HCT116 (cell line): ENCODE measurements around the gene CBR1. TPM values are rescaled to one million over a fixed set of nuclear protein-coding genes. Genes with fewer than 3 reads are reported as not detected.

Experiments used
- ATAC-seq: fragments of 200-7000 bp; cut with Tn5 transposase; 2 replicates; pipeline ENCODE4 v1.9.1; 2020; ENCODE audit warnings: mild to moderate bottlenecking, moderate library complexity
- BruUV-seq: library from RNA; stranded (reverse); fragments of 400-500 nt; replicated peaks from 2 replicates; lab custom pipeline; 2021; lab: Mats Ljungman, UMichigan
- CTCF ChIA-PET: fragments of 300-600 bp; sonication (Branson Sonifier 250); formaldehyde crosslinking; loops from one replicate; lab custom pipeline; 2021; ENCODE audit warnings: antibody characterized with exemption; lab: Charles Lee
- POLR2A ChIA-PET: fragments of 300-600, 350-600 bp; sonication (Branson Sonifier 250); formaldehyde crosslinking; loops from one replicate; lab custom pipeline; 2021; ENCODE audit warnings: antibody characterized with exemption; lab: Charles Lee
- RAD21 ChIA-PET, 2 experiments: fragments of 300-600 bp; sonication (Branson Sonifier 250); formaldehyde crosslinking; loops; one replicate each; lab custom pipeline; 2023; ENCODE audit warnings: low total read pairs in 2 of 2; ENCODE audit not compliant: uncharacterized antibody in 2 of 2, unreplicated experiment in 2 of 2, low non-redundant PET in 1 of 2; lab: Charles Lee
- DNase-seq: peaks from one replicate; pipeline ENCODE4 v3.0.0-alpha.2; 2010; ENCODE audit warnings: low read depth, low spot score
- H2AFZ ChIP-seq: fragments of 200-600 bp; shearing (Covaris generic), sonication (generic); 2 replicates; pipeline ENCODE4 v1.6.1; 2017; ENCODE audit warnings: low read depth, mixed run types, mixed read lengths, antibody characterized with exemption, low read length; ENCODE audit not compliant: poor library complexity, severe bottlenecking
- H3K27ac ChIP-seq: 2 replicates; pipeline ENCODE4 v1.5.1; 2012; ENCODE audit warnings: low read depth, low read length
- H3K27me3 ChIP-seq: fragments of 200-600 bp; sonication (generic); 2 replicates; pipeline ENCODE4 v1.6.1; 2016; ENCODE audit warnings: mixed run types, low read length, mixed read lengths; ENCODE audit not compliant: insufficient read depth
- H3K36me3 ChIP-seq, 2 experiments: fragments of 200-500 bp in 1 of 2; fragments of 200-600 bp in 1 of 2; sonication (Bioruptor generic) in 1 of 2; sonication (generic) in 1 of 2; 2 replicates each; pipeline versions ENCODE4 v1.5.1 to v1.6.1; 2014 to 2016; ENCODE audit warnings: low read length in 2 of 2, inconsistent platforms in 1 of 2, mixed read lengths in 1 of 2, mixed run types in 1 of 2; ENCODE audit not compliant: insufficient read depth in 2 of 2, control insufficient read depth in 1 of 2
- H3K4me1 ChIP-seq, 2 experiments: fragments of 200-600 bp in 1 of 2; sonication (generic) in 1 of 2; 2 replicates each; pipeline versions ENCODE4 v1.5.1 to v1.6.1; 2012 to 2017; ENCODE audit warnings: low read length in 2 of 2, inconsistent platforms in 1 of 2, mild to moderate bottlenecking in 1 of 2, mixed read lengths in 1 of 2, mixed run types in 1 of 2, moderate library complexity in 1 of 2; ENCODE audit not compliant: insufficient read depth in 2 of 2, control insufficient read depth in 1 of 2
- H3K4me2 ChIP-seq: fragments of 200-600 bp; sonication (generic); 2 replicates; pipeline ENCODE4 v1.6.1; 2017; ENCODE audit warnings: mixed run types, low read length, mixed read lengths
- H3K4me3 ChIP-seq, 2 experiments: fragments of 200-600 bp in 1 of 2; sonication (generic) in 1 of 2; replicated peaks in 1 of 2; 2 replicates each; pipeline ENCODE4 v1.5.1; 2011 to 2016; ENCODE audit warnings: low read length in 2 of 2, control low read depth in 1 of 2, low read depth in 1 of 2, mild to moderate bottlenecking in 1 of 2, mixed read lengths in 1 of 2, mixed run types in 1 of 2
- H3K79me2 ChIP-seq: fragments of 200-600 bp; sonication (generic); 2 replicates; pipeline ENCODE4 v1.6.1; 2017; ENCODE audit warnings: mild to moderate bottlenecking, mixed run types, low read length, moderate library complexity, mixed read lengths; ENCODE audit not compliant: insufficient read depth
- H3K9ac ChIP-seq: fragments of 200-600 bp; sonication (generic); 2 replicates; pipeline ENCODE4 v1.6.1; 2016; ENCODE audit warnings: low read length, mixed read lengths
- H3K9me2 ChIP-seq: fragments of 200-600 bp; sonication (generic), shearing (Covaris generic); 2 replicates; pipeline ENCODE4 v1.6.1; 2017; ENCODE audit warnings: mixed run types, mild to moderate bottlenecking, moderate library complexity; ENCODE audit not compliant: insufficient read depth
- H3K9me3 ChIP-seq, 2 experiments: fragments of 200-500 bp in 1 of 2; fragments of 200-600 bp in 1 of 2; sonication (Bioruptor generic) in 1 of 2; sonication (generic) in 1 of 2; 2 replicates each; pipeline ENCODE4 v1.6.1; 2014 to 2017; ENCODE audit warnings: low read length in 2 of 2, mixed read lengths in 2 of 2, inconsistent platforms in 1 of 2, low read depth in 1 of 2, mild to moderate bottlenecking in 1 of 2, mixed run types in 1 of 2, moderate library complexity in 1 of 2; ENCODE audit not compliant: control insufficient read depth in 1 of 2, insufficient read depth in 1 of 2
- H4K20me1 ChIP-seq: fragments of 200-600 bp; sonication (generic), shearing (Covaris generic); 2 replicates; pipeline ENCODE4 v1.6.1; 2017; ENCODE audit warnings: mixed run types, mild to moderate bottlenecking, moderate library complexity; ENCODE audit not compliant: insufficient read depth
- ELF1 ChIP-seq: IDR thresholded peaks from 2 replicates; pipeline ENCODE4 v1.6.1; 2012; ENCODE audit warnings: low read depth, borderline replicate concordance
- EZH2 ChIP-seq: fragments of 200-600 bp; sonication (generic); IDR thresholded peaks from 2 replicates; pipeline ENCODE4 v1.6.1; 2017; ENCODE audit warnings: antibody characterized with exemption, mixed run types
- FOSL1 ChIP-seq: IDR thresholded peaks from 2 replicates; pipeline ENCODE4 v1.6.1; 2012; ENCODE audit warnings: low read depth
- MAX ChIP-seq: IDR thresholded peaks from 2 replicates; pipeline ENCODE4 v1.6.1; 2012
- POLR2A ChIP-seq: IDR thresholded peaks from 2 replicates; pipeline ENCODE4 v1.7.0; 2011; ENCODE audit warnings: borderline replicate concordance; ENCODE audit not compliant: insufficient read depth, insufficient read length; ENCODE audit errors: extremely low read depth
- POLR2AphosphoS5 ChIP-seq: IDR thresholded peaks from 2 replicates; pipeline ENCODE4 v1.6.1; 2011; ENCODE audit warnings: mild to moderate bottlenecking, low read depth, low read length, moderate library complexity
- SIN3A ChIP-seq: IDR thresholded peaks from 2 replicates; pipeline ENCODE4 v1.6.1; 2012; ENCODE audit warnings: low read depth
- SRF ChIP-seq: IDR thresholded peaks from 2 replicates; pipeline ENCODE4 v1.6.1; 2012; ENCODE audit warnings: low read depth
- ZBTB33 ChIP-seq: IDR thresholded peaks from 2 replicates; pipeline ENCODE4 v1.6.1; 2011; ENCODE audit warnings: mild to moderate bottlenecking, low read length, moderate library complexity; ENCODE audit not compliant: insufficient replicate concordance; ENCODE audit errors: extremely low read depth
- ZFX ChIP-seq: fragments of 450-650 bp; IDR thresholded peaks from 2 replicates; pipeline ENCODE4 v1.6.1; 2017
- ZNF274 ChIP-seq: fragments of 200-500 bp; sonication (Bioruptor generic); IDR thresholded peaks from 2 replicates; pipeline ENCODE4 v1.6.1; 2014; ENCODE audit warnings: mild to moderate bottlenecking, low read depth, low read length, inconsistent platforms
- intact Hi-C: fragments of 100-400 bp; cut with micrococcal nuclease; formaldehyde crosslinking; loops from 2 replicates; pipeline ENCODE4 v1.10.0; 2022
- total RNA-seq: library from RNA; stranded (reverse); gene quantifications from one replicate; pipeline ENCODE4 v1.2.1, GENCODE V29; 2021; ENCODE audit not compliant: unreplicated experiment
- TF ChIP-seq, protein P1 (sequence below), 3 experiments: fragments of 200-600 bp in 1 of 3; sonication (generic) in 1 of 3; IDR thresholded peaks in 2 of 3; conservative IDR thresholded peaks in 1 of 3; 2 replicates each; pipeline ENCODE4 v1.5.1; 2012 to 2017; ENCODE audit warnings: low read depth in 2 of 3, low read length in 2 of 3, antibody characterized with exemption in 1 of 3, borderline replicate concordance in 1 of 3, control low read depth in 1 of 3, mild to moderate bottlenecking in 1 of 3, mixed read lengths in 1 of 3, mixed run types in 1 of 3, moderate library complexity in 1 of 3; ENCODE audit not compliant: insufficient read depth in 1 of 3

Gene CBR1
- total RNA-seq, 1 experiment from 2014 or later, result 0.91 TPM

GRCh38 chr21:36098182-36098532 lies 28.3 kb downstream of the CBR1 start:
- no peak overlapping the region for H3K27ac ChIP-seq
- ATAC-seq, result no peak

More at GRCh38 chr21:36098182-36098532, 28.3 kb downstream of the CBR1 start:
- no peaks in the 10 kb centered on the region for H4K20me1 ChIP-seq
- POLR2A ChIA-PET, result no interaction called here
- intact Hi-C loops, result no loop called here
- RAD21 ChIA-PET, result no interaction called here
- BruUV-seq, result no TSS peak
- no peaks in the 10 kb centered on the region for H3K27me3 ChIP-seq
- no peaks in the 10 kb centered on the region for H3K36me3 ChIP-seq
- H3K9me3 ChIP-seq, result peaks cover 8 to 10% of the 10 kb centered on the region in 2 experiments; a peak in 2 of 4 replicates
- H3K9me2 ChIP-seq, result no peaks in the 10 kb centered on the region
- CTCF ChIA-PET, result no interaction called here
- H2AFZ ChIP-seq, result no peak overlapping the region
- TF ChIP-seq POLR2A, result no peak
- TF ChIP-seq POLR2AphosphoS5, result no peak
- TF ChIP-seq ZFX, result no peak
- TF ChIP-seq, protein P1, sequence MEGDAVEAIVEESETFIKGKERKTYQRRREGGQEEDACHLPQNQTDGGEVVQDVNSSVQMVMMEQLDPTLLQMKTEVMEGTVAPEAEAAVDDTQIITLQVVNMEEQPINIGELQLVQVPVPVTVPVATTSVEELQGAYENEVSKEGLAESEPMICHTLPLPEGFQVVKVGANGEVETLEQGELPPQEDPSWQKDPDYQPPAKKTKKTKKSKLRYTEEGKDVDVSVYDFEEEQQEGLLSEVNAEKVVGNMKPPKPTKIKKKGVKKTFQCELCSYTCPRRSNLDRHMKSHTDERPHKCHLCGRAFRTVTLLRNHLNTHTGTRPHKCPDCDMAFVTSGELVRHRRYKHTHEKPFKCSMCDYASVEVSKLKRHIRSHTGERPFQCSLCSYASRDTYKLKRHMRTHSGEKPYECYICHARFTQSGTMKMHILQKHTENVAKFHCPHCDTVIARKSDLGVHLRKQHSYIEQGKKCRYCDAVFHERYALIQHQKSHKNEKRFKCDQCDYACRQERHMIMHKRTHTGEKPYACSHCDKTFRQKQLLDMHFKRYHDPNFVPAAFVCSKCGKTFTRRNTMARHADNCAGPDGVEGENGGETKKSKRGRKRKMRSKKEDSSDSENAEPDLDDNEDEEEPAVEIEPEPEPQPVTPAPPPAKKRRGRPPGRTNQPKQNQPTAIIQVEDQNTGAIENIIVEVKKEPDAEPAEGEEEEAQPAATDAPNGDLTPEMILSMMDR (IDR thresholded peaks at IDR 0.05 in 2 of 3, conservative IDR thresholded peaks at IDR 0.05 in 1 of 3; ENCODE audit: borderline replicate concordance in 1 of 3, insufficient read depth in 1 of 3, low read depth in 2 of 3, low read length in 2 of 3), result no peak
- no peak for TF ChIP-seq ZBTB33
- TF ChIP-seq ZNF274, result no peak
- TF ChIP-seq EZH2, result no peak
- TF ChIP-seq FOSL1, result no peak
- no peak for TF ChIP-seq SIN3A
- no peak for TF ChIP-seq SRF
- TF ChIP-seq ELF1, result no peak
- TF ChIP-seq MAX, result no peak
- H3K4me2 ChIP-seq, result no peak overlapping the region
- DNase-seq, result no peak
- peaks cover 0 to 5% of the 10 kb centered on the region in 2 experiments; a peak in 1 of 4 replicates for H3K4me1 ChIP-seq
- no peak overlapping the region for H3K9ac ChIP-seq
- H3K4me3 ChIP-seq, result no peak overlapping the region
- H3K79me2 ChIP-seq, result no peaks in the 10 kb centered on the region
